GM19043 (cell line): ENCODE results near the gene SLX9.

Source experiments
- ATAC-seq: cut with Tn5 transposase; IDR thresholded peaks from one replicate; pipeline ENCODE4 v1.9.1; 2021; ENCODE audit warnings: low read depth; ENCODE audit not compliant: unreplicated experiment

The SLX9 gene, protein sequence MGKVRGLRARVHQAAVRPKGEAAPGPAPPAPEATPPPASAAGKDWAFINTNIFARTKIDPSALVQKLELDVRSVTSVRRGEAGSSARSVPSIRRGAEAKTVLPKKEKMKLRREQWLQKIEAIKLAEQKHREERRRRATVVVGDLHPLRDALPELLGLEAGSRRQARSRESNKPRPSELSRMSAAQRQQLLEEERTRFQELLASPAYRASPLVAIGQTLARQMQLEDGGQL

DNA sequence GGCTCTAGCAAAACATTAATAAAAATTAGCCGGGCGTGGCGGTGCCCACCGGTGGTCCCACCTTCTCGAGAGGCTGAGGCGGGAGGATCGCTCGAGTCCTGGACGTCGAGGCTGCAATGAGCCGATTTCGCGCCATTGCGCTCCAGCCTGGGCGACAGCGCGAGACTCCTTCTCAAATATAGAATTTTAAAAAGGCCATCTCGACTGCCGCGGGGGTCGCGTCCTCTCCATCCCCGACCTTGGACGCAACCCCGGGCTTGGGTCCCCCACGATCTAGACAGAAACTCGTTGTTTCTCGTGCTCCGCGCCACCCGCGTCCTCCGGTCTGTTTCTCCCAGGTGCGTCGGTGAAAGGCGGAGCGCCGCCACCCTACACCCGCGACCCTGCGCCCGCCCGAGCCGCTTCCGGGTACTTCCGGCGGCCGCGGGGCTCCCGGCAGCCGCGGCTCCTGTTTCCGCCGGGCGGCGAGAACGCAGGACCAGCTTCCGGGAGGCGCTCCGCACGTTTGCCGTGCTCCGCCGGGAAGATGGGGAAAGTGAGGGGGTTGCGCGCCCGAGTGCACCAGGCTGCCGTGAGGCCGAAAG, at the start of gene SLX9:
Gene SLX9, plus strand, starts transcription at position 498 of the 584 bp plus-strand sequence. Its CDS starts 29 bp downstream, at position 527.
- no peak for ATAC-seq

DNA sequence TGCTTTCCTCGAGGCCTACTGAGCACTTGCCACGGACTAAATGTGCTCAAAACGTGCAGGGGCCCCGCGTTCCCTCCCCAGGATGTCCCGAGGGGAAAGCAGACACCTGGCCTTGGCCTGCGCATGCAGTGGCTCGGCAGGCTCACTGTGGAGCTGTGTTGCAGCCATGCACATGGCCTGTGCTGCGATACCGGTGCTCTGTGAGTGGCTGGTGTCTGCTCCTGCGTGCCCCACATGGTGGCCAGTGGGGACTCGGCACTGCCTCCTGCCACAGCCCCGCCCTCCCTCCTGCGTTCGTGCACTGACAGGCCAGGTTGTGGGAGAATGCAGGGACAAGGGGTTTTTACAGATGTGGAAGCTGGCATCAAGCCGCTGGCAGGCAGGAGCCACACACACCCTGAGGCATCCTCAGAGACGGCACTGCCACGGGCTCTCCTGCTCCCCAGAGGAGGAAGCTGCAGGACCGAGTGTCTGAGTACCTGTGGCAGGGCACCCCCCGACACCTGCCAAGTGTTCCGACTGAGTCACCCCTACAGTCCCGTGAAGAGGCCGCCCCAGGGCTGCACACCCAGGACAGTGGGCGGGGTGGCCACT, 49.4 kb upstream of the SLX9 start:
- ATAC-seq = no peak

DNA sequence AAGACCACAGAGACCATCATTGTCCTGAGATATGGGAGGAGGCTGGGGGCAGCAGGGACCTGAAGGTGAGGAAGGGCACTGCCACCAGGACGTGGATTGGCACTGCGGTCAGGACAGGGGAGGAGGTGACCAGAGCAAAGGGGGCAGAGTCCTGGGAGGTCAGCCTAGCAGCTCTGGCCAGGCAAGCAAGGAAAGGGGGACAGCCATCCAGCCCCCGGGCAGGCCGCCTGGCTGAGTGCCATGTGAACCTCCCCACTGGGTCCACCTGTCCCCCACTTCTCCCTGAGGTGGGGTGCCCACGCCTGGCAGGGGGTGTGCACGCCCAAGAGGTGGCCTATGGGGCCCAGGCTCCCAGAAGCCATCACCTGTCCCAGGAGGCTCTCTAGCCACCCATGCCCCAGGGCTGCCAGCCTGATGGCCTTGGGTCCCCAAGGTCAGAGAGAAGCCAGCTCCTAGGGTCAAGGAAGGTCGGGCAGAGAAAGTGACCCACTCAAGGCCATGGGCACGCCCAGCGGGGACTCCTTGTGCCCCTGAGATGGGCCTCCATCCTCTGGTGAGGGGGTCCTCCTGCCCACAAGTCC, 48.8 kb upstream of the SLX9 start:
- no peak for ATAC-seq

DNA sequence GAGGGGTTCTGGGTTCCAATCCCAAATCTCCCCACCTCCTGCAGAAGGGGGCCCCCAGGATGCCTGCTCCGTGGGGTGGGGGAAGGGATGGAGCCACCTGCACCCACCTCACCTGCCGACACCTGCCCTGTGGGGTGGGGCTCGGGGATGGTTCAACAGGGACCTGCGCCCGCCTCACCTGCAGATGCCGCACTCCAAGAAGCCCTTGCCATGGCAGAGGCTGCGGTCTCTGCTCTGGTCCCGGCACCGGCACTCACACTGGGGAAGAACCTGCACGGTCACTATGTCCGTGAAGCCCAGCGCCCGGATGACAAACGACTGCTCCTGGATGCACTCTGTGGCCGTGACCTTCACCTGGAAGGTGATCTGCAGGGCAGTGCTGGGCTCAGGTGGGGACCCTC, 48.2 kb upstream of the SLX9 start:
- no peak for ATAC-seq

DNA sequence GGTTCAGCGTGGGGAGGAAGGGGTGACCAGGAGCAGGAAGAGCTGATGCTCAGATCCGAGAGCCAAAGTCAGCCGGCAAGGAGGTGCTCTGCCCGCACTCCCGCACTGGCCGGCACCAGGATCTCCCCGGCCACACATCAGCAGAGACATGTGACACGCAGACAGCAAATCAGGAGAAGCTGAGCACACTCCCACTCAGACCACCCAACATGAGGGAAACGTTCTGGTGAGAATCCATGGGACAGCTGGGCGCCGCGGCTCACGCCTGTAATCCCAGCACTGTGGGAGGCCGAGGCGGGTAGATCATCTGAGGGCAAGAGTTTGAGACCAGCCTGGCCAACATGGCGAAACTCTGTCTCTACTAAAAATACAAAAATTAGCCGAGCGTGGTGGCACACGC, 47.7 kb upstream of the SLX9 start:
- ATAC-seq = no peak

DNA sequence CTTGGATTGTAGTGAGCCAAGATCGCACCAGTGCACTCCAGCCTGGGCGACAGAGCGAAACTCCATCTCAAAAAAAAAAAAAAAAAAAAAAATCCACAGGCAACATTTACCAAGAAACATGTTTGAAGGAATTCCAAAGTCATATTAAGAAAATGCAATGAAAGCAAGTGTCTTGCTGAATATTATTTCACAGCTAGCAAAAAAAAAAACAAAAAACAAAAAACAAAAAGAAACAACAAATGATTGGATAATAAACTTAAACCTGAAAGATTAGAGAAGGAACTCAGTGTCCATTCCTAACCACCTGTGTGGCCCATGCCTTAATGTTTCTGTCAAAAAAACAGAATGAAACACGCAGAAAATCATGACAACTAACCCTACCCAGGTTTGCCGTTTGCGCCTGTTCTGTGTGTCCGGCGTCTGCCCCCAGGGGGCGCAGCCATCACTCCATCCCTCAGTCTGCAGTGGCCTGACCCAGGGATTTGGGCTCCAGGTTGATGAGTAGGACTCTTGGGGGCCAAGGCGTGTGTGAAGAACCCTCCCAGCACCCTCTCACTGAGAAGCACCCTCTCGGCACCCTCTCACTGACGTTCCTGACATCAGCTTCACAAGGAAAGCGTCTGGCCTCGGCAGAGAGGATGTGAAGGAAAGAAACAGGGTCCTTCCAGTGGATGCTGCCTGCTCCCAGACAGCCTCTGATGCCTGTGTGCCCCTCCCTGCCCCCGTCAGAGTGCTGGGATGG, 47.1 kb upstream of the SLX9 start:
- no peak for ATAC-seq

DNA sequence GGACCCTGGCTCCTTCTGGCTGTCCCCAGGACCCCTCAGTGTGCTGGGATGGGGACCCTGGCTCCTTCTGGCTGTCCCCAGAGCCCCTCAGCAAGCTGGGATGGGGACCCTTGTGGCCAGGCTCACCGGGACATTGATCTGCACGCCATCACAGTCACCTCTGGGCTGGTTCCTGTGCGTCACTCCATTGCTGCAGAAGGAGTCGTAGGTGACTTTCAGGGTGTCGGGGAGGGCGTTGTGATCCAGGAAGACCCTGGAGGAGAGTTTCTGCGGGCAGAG, 46.6 kb upstream of the SLX9 start:
- ATAC-seq = no peak

DNA sequence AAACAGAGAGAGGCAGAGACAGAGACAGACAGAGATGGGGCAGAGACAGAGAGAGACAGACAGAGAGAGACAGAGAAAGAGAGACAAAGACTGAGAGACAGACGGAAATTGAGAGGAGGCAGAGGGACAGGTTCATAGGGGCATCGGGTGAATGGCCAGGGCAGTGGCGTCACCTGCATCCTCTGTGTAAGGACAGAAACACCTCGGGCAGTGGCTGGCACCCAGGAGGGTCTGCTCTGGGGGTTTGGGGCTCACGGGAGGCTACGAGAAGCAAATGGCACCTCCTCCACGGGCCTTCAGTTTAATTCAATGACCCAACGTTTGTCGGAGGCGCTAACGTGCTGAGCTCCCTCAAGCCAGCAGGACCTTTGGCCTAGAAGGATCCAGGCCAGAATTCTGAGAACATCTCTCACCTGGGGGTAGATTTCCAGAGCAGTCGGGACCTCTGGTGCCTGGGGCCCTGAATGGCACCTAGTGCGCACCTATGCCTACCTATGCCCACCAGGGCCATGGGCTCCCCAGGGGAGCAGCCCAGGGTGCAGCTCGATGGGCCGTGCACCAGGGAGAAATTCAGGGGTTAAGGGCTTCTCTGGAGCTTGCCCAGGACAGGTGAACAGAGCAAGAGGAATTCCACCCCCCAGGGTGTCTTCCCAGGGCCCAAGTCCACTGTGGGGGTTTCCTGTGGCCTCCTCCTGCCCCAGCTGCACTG, 45.7 kb upstream of the SLX9 start:
- ATAC-seq = no peak

DNA sequence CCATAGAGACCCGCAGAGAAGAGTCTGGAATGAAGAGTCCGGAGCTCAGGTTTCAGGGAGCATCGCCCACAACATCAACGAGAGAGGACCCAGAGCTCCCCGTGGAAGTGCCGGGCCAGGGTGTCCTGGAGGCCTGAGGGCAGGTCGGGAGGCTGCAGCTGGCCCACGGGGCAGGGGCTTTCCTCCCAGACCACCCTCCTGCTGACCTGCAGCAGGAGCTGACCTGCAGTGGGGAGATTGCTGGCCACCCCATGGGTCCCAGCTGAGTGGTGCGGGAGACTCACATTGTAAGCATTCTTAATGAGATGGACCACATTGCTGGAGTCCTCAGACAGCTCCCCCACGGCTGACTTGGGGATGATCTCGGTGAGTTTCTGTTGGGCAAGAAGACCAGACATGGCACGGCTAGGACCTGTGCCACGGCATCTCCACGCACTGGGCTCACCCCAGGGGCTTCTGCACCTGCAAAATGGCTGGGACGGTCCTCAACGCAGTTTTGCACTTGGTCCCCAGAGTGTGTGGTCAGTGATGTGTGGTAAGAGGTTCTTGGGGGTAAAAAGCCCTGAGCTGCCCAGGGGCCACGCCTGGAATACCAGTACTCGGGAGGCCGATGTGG, 45.0 kb upstream of the SLX9 start:
- ATAC-seq = no peak

DNA sequence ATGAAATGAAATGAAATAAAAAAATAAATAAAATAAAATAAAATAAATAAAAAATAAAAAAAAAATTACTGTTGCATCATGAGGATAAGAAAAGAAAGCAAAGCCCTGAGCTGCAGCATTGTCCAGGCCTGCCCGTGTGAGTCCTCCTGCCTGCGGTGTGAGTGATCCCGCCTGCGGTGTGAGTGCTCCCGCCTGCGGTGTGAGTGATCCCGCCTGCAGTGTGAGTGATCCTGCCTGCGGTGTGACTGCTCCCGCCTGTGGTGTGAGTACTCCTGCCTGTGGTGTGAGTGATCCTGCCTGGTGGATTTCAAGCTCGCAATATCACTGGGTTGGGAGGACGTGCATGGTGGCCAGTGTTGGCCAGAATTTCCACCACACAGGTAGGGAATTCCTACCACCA, 44.0 kb upstream of the SLX9 start:
- ATAC-seq = no peak

DNA sequence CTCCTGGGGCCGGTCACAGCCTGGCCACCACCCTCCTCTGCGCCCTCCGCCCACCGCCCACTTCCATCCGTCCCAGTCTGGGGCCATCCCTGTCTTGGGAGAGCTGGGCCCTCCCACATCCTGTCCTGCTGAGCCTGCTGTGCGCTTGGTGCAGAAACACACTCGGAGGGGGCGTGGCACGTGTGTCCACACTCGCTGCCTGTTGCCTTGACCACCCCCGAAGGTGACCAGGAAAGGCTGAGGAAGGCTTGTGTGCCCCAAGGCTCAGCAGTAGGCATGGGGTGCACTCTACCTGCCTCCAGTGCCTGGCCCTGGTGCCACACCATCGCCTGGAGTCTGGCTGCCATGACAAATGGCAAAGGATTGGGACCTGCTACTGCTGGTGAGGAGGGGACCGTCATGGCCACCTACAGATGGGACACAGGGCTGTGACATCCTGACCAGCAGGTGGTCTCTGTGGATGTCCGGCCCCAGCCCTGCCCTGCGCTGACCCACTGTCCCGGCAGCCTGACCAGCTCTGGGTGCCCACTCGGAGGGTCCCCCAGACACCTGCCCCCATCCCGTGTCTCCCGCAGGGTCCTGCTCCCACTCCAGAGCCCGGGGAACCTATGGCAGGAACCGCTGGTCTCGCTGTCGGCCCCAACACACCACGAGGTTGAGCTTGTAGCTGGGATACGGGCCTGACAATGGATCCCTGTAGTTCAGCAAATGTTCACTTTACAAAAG, 43.1 kb upstream of the SLX9 start:
- ATAC-seq = no peak

DNA sequence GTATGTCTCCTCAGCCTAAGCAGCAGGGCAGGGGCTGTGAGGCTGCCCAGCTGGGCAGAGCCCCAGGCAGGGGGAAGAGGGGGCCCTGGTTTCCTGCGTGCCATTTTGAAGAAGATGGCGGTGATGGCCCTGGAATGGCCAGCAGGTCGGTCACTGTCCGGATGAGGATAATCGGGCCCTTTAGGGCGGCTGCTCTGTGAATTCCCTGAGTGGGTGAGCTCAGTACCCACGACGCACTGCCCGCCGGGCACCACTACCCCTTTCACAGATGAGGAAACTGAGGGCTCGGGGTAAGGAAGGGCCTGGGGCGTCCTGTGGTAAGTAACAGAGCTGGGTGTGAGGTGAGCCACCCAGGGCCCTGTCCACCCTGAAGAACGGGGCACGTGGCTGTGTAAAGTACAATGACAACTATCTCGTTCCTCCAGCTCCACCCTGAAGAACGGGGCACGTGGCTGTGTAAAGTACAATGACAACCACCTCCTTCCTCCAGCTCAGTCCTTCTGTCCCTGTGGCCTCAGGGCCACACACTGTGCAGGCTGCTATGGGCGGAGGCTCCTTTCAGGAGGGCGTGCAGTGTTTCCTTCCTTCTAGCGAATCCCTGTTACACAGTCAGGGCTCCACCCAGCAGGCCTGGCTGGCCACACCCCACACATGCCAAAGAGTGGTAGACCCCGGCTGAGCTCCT, 42.4 kb upstream of the SLX9 start:
- ATAC-seq = no peak

DNA sequence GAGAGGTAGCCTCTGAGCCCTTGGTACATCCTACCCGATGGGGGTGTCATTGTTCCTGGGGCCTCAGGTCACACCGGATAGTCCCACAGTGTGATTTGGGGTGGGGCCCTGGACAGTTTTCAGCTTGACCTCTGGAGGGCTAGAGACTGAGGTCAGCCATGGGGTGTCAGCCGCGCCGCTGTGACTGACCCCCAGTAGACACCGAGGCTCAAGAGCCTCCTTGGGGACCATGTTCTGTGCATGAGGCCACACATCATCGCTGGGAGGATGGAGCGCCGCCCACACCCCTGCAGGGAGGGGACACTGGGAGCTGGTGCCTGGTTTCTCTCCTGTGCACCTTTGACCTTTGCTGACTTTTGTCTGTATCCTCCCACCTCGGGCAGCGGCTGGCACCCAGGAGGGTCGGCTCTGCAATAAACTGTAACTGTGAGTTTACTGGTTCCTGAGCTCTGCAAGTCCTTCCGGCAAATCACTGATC, 41.8 kb upstream of the SLX9 start:
- no peak for ATAC-seq

DNA sequence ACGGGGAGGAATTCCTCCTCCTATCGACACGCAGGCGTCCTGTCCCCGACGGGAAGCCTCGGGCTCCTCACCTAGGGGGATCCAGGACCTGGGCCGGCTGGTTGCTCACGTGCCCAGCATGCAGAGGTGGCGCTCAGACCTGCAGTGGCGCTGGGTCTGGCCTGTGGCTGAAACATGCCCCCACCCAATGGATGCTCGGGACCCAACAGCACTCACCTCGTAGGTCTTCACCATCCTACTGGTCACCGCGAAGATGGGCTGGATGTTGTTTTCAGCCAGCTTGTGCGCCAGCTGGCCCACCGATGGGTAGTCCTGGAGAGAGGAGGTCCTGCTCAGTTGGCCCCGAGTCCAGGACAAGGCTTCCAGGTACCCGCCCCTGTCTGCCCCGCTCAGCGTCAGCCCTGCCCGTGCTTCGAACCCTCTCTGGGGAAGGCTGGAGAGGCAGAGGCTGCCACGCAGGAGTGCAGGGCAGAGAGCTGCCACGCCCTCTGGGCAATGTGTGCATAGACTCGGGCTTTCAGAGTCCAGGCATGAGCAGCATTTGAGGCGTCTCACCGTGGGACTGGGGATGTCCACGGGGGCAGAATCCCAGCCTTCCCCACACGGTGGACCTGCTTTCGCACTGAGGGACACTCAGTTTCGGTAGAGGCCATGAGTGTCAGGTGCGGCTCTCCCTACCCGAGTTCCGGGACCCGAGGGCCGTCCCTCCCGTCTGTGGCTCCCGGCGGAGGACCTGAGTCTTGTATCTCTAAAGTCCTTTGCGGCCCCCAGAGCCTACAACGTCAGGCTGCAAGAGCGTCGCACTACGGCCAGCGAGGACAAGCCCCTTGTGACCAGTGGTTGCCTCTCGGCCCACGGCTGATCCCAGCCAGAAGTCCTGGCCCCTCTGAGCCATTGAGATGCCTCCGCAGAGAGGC, 40.7 kb upstream of the SLX9 start:
- ATAC-seq = no peak

DNA sequence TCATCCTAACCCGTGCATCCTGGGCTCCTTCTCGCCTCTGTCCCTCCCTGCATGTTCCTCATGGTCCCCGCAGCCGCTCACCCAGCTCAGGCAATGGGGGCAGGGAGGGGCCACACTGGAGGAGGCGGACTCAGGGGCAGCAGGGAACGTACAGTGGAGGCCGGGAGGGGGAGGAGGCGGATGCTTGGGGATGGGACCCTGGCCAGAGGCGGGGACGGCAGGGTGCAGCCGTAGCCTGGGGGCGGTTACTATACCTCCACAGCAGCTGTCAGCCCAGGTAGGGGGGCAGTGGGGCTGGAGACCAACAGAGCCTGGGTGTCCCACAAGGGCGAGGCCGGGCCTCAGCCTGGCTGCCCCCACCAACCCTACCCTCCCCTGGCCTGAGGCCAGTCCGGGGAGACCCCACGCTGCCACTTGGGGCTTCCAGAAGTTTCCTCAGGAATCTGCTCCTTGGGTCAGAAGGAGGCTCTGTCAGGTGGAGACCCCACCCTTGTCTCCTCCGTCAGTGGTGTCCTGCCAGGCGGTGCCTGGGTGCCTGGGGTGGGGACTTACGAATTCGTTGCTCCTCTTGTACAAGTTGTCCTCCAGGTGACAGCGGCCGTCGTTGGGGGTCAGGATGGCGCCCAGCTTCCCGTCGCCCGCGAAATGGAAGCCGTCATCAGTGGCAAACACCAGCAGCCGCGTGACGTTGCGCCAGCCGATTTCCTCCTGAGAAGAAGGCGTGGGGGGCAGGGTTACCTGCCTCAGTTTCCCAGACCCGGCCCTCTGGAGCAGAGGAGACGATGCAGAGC, 39.9 kb upstream of the SLX9 start:
- ATAC-seq = no peak

DNA sequence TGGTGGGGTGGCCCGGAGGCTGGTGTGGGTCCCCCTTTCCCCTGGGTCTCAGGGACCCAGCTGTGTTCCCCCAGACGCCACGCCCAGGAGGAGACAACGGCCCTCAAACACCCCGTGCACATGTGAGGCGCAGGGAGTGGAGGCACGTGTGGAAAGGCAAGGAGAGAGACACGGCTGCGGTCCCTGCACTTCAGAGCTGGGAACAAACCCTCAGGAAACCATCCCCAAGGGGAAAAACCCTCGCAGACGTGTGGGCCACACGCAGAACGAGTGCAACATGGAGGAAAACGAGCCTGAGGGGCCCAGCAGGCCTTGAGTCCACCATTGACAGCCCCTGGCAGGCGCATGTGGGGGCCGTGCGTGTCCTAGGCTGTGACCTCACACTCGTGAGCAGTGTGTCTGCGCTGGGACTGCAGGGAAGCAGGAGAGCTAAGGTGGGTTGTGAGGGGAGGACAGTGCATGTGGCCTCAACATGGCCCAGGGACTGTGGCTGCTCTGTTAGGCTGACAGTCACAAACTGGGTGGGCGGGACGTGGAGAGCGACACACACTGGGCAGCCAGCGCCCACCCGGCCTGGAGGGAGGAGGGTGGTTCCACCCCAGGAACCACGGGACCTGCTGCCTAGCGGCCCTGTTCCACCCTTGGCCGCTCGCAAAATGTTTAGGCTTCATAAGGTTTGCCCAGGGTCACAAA, 39.1 kb upstream of the SLX9 start:
- no peak for ATAC-seq
